HCT116 (cell line): ENCODE data around the gene IQCN. TPM values are rescaled to one million over a fixed set of nuclear protein-coding genes. Genes with fewer than 3 reads are reported as not detected.

Experiments
- ATAC-seq: fragments of 200-7000 bp; cut with Tn5 transposase; 2 replicates; pipeline ENCODE4 v1.9.1; 2020; ENCODE audit warnings: mild to moderate bottlenecking, moderate library complexity
- BruUV-seq: library from RNA; stranded (reverse); fragments of 400-500 nt; replicated peaks from 2 replicates; lab custom pipeline; 2021; lab: Mats Ljungman, UMichigan
- CTCF ChIA-PET: fragments of 300-600 bp; sonication (Branson Sonifier 250); formaldehyde crosslinking; loops from one replicate; lab custom pipeline; 2021; ENCODE audit warnings: antibody characterized with exemption; lab: Charles Lee
- POLR2A ChIA-PET: fragments of 300-600, 350-600 bp; sonication (Branson Sonifier 250); formaldehyde crosslinking; loops from one replicate; lab custom pipeline; 2021; ENCODE audit warnings: antibody characterized with exemption; lab: Charles Lee
- RAD21 ChIA-PET, 2 experiments: fragments of 300-600 bp; sonication (Branson Sonifier 250); formaldehyde crosslinking; loops; one replicate each; lab custom pipeline; 2023; ENCODE audit warnings: low total read pairs in 2 of 2; ENCODE audit not compliant: uncharacterized antibody in 2 of 2, unreplicated experiment in 2 of 2, low non-redundant PET in 1 of 2; lab: Charles Lee
- DNase-seq: peaks from one replicate; pipeline ENCODE4 v3.0.0-alpha.2; 2010; ENCODE audit warnings: low read depth, low spot score
- H2AFZ ChIP-seq: fragments of 200-600 bp; shearing (Covaris generic), sonication (generic); 2 replicates; pipeline ENCODE4 v1.6.1; 2017; ENCODE audit warnings: low read depth, mixed run types, mixed read lengths, antibody characterized with exemption, low read length; ENCODE audit not compliant: poor library complexity, severe bottlenecking
- H3K27ac ChIP-seq: 2 replicates; pipeline ENCODE4 v1.5.1; 2012; ENCODE audit warnings: low read depth, low read length
- H3K27me3 ChIP-seq: fragments of 200-600 bp; sonication (generic); 2 replicates; pipeline ENCODE4 v1.6.1; 2016; ENCODE audit warnings: mixed run types, low read length, mixed read lengths; ENCODE audit not compliant: insufficient read depth
- H3K36me3 ChIP-seq, 2 experiments: fragments of 200-500 bp in 1 of 2; fragments of 200-600 bp in 1 of 2; sonication (Bioruptor generic) in 1 of 2; sonication (generic) in 1 of 2; 2 replicates each; pipeline versions ENCODE4 v1.5.1 to v1.6.1; 2014 to 2016; ENCODE audit warnings: low read length in 2 of 2, inconsistent platforms in 1 of 2, mixed read lengths in 1 of 2, mixed run types in 1 of 2; ENCODE audit not compliant: insufficient read depth in 2 of 2, control insufficient read depth in 1 of 2
- H3K4me1 ChIP-seq, 2 experiments: fragments of 200-600 bp in 1 of 2; sonication (generic) in 1 of 2; 2 replicates each; pipeline versions ENCODE4 v1.5.1 to v1.6.1; 2012 to 2017; ENCODE audit warnings: low read length in 2 of 2, inconsistent platforms in 1 of 2, mild to moderate bottlenecking in 1 of 2, mixed read lengths in 1 of 2, mixed run types in 1 of 2, moderate library complexity in 1 of 2; ENCODE audit not compliant: insufficient read depth in 2 of 2, control insufficient read depth in 1 of 2
- H3K4me2 ChIP-seq: fragments of 200-600 bp; sonication (generic); 2 replicates; pipeline ENCODE4 v1.6.1; 2017; ENCODE audit warnings: mixed run types, low read length, mixed read lengths
- H3K4me3 ChIP-seq, 2 experiments: fragments of 200-600 bp in 1 of 2; sonication (generic) in 1 of 2; replicated peaks in 1 of 2; 2 replicates each; pipeline ENCODE4 v1.5.1; 2011 to 2016; ENCODE audit warnings: low read length in 2 of 2, control low read depth in 1 of 2, low read depth in 1 of 2, mild to moderate bottlenecking in 1 of 2, mixed read lengths in 1 of 2, mixed run types in 1 of 2
- H3K79me2 ChIP-seq: fragments of 200-600 bp; sonication (generic); 2 replicates; pipeline ENCODE4 v1.6.1; 2017; ENCODE audit warnings: mild to moderate bottlenecking, mixed run types, low read length, moderate library complexity, mixed read lengths; ENCODE audit not compliant: insufficient read depth
- H3K9ac ChIP-seq: fragments of 200-600 bp; sonication (generic); 2 replicates; pipeline ENCODE4 v1.6.1; 2016; ENCODE audit warnings: low read length, mixed read lengths
- H3K9me2 ChIP-seq: fragments of 200-600 bp; sonication (generic), shearing (Covaris generic); 2 replicates; pipeline ENCODE4 v1.6.1; 2017; ENCODE audit warnings: mixed run types, mild to moderate bottlenecking, moderate library complexity; ENCODE audit not compliant: insufficient read depth
- H3K9me3 ChIP-seq, 2 experiments: fragments of 200-500 bp in 1 of 2; fragments of 200-600 bp in 1 of 2; sonication (Bioruptor generic) in 1 of 2; sonication (generic) in 1 of 2; 2 replicates each; pipeline ENCODE4 v1.6.1; 2014 to 2017; ENCODE audit warnings: low read length in 2 of 2, mixed read lengths in 2 of 2, inconsistent platforms in 1 of 2, low read depth in 1 of 2, mild to moderate bottlenecking in 1 of 2, mixed run types in 1 of 2, moderate library complexity in 1 of 2; ENCODE audit not compliant: control insufficient read depth in 1 of 2, insufficient read depth in 1 of 2
- H4K20me1 ChIP-seq: fragments of 200-600 bp; sonication (generic), shearing (Covaris generic); 2 replicates; pipeline ENCODE4 v1.6.1; 2017; ENCODE audit warnings: mixed run types, mild to moderate bottlenecking, moderate library complexity; ENCODE audit not compliant: insufficient read depth
- CBX3 ChIP-seq: IDR thresholded peaks from 2 replicates; pipeline ENCODE4 v1.6.1; 2012; ENCODE audit warnings: low read depth
- CEBPB ChIP-seq: IDR thresholded peaks from 2 replicates; pipeline ENCODE4 v1.6.1; 2012; ENCODE audit warnings: low read depth
- EGR1 ChIP-seq: IDR thresholded peaks from 2 replicates; pipeline ENCODE4 v1.6.1; 2012; ENCODE audit warnings: low read depth
- ELF1 ChIP-seq: IDR thresholded peaks from 2 replicates; pipeline ENCODE4 v1.6.1; 2012; ENCODE audit warnings: low read depth, borderline replicate concordance
- EZH2 ChIP-seq: fragments of 200-600 bp; sonication (generic); IDR thresholded peaks from 2 replicates; pipeline ENCODE4 v1.6.1; 2017; ENCODE audit warnings: antibody characterized with exemption, mixed run types
- FOSL1 ChIP-seq: IDR thresholded peaks from 2 replicates; pipeline ENCODE4 v1.6.1; 2012; ENCODE audit warnings: low read depth
- JUND ChIP-seq: IDR thresholded peaks from 2 replicates; pipeline ENCODE4 v1.6.1; 2012
- RAD21 ChIP-seq: IDR thresholded peaks from 2 replicates; pipeline ENCODE4 v1.6.1; 2012; ENCODE audit warnings: low read depth, mild to moderate bottlenecking
- SIN3A ChIP-seq: IDR thresholded peaks from 2 replicates; pipeline ENCODE4 v1.6.1; 2012; ENCODE audit warnings: low read depth
- TCF7L2 ChIP-seq: IDR thresholded peaks from 2 replicates; pipeline ENCODE4 v1.7.0; 2011; ENCODE audit warnings: borderline replicate concordance, inconsistent platforms; ENCODE audit not compliant: insufficient read depth, insufficient read length; ENCODE audit errors: extremely low read depth
- ZNF274 ChIP-seq: fragments of 200-500 bp; sonication (Bioruptor generic); IDR thresholded peaks from 2 replicates; pipeline ENCODE4 v1.6.1; 2014; ENCODE audit warnings: mild to moderate bottlenecking, low read depth, low read length, inconsistent platforms
- intact Hi-C: fragments of 100-400 bp; cut with micrococcal nuclease; formaldehyde crosslinking; loops from 2 replicates; pipeline ENCODE4 v1.10.0; 2022
- total RNA-seq: library from RNA; stranded (reverse); gene quantifications from one replicate; pipeline ENCODE4 v1.2.1, GENCODE V29; 2021; ENCODE audit not compliant: unreplicated experiment
- TF ChIP-seq, protein P1 (sequence below): IDR thresholded peaks from 2 replicates; pipeline ENCODE4 v1.6.1; 2011; ENCODE audit warnings: mild to moderate bottlenecking, low read length, moderate library complexity; ENCODE audit not compliant: insufficient replicate concordance; ENCODE audit errors: extremely low read depth
- TF ChIP-seq, protein P2 (sequence below), 3 experiments: fragments of 200-600 bp in 1 of 3; sonication (generic) in 1 of 3; IDR thresholded peaks in 2 of 3; conservative IDR thresholded peaks in 1 of 3; 2 replicates each; pipeline ENCODE4 v1.5.1; 2012 to 2017; ENCODE audit warnings: low read depth in 2 of 3, low read length in 2 of 3, antibody characterized with exemption in 1 of 3, borderline replicate concordance in 1 of 3, control low read depth in 1 of 3, mild to moderate bottlenecking in 1 of 3, mixed read lengths in 1 of 3, mixed run types in 1 of 3, moderate library complexity in 1 of 3; ENCODE audit not compliant: insufficient read depth in 1 of 3
- TF ChIP-seq, protein P3 (sequence below): IDR thresholded peaks from 2 replicates; pipeline ENCODE4 v1.6.1; 2012

IQCN gene
- total RNA-seq, 1 experiment from 2014 or later: 4.8 TPM

DNA sequence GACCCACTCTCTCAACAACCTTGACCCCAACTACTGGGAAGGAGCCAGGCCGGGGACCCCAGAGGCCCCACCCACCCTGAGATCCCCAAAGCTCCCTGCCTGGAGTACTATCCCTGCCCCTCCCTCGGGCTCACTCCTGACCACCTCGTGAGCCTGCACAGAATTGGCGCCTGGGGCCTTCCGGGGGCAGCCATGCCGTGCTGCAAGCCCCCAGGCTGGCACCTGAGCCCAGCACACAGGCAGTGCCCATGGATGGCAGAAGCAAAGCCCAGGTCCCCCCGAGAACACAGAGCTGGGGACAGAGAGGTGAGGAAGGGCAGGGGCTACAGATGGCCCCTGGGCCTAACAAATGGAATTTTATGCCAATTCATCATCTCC is 34.7 kb upstream of the IQCN start:
- CTCF ChIA-PET: interaction anchor here (1.0 kb wide), 1 partner anchor 30 kb away, joined by 5 read pairs; no protein-coding TSS in a partner anchor
- H3K9ac ChIP-seq: no peak overlapping the region
- H2AFZ ChIP-seq: no peak overlapping the region
- TF ChIP-seq CEBPB (no peak), ELF1 (no peak), EGR1 (no peak), JUND (no peak), SIN3A (no peak), TCF7L2 (no peak), RAD21 (no peak), ZNF274 (no peak), EZH2 (no peak), FOSL1 (no peak), CBX3 (no peak)
- TF ChIP-seq, protein P1, sequence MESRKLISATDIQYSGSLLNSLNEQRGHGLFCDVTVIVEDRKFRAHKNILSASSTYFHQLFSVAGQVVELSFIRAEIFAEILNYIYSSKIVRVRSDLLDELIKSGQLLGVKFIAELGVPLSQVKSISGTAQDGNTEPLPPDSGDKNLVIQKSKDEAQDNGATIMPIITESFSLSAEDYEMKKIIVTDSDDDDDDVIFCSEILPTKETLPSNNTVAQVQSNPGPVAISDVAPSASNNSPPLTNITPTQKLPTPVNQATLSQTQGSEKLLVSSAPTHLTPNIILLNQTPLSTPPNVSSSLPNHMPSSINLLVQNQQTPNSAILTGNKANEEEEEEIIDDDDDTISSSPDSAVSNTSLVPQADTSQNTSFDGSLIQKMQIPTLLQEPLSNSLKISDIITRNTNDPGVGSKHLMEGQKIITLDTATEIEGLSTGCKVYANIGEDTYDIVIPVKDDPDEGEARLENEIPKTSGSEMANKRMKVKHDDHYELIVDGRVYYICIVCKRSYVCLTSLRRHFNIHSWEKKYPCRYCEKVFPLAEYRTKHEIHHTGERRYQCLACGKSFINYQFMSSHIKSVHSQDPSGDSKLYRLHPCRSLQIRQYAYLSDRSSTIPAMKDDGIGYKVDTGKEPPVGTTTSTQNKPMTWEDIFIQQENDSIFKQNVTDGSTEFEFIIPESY: no peak
- TF ChIP-seq, protein P2, sequence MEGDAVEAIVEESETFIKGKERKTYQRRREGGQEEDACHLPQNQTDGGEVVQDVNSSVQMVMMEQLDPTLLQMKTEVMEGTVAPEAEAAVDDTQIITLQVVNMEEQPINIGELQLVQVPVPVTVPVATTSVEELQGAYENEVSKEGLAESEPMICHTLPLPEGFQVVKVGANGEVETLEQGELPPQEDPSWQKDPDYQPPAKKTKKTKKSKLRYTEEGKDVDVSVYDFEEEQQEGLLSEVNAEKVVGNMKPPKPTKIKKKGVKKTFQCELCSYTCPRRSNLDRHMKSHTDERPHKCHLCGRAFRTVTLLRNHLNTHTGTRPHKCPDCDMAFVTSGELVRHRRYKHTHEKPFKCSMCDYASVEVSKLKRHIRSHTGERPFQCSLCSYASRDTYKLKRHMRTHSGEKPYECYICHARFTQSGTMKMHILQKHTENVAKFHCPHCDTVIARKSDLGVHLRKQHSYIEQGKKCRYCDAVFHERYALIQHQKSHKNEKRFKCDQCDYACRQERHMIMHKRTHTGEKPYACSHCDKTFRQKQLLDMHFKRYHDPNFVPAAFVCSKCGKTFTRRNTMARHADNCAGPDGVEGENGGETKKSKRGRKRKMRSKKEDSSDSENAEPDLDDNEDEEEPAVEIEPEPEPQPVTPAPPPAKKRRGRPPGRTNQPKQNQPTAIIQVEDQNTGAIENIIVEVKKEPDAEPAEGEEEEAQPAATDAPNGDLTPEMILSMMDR (IDR thresholded peaks at IDR 0.05 in 2 of 3, conservative IDR thresholded peaks at IDR 0.05 in 1 of 3; ENCODE audit: borderline replicate concordance in 1 of 3, insufficient read depth in 1 of 3, low read depth in 2 of 3, low read length in 2 of 3): no peak
- TF ChIP-seq, protein P3, sequence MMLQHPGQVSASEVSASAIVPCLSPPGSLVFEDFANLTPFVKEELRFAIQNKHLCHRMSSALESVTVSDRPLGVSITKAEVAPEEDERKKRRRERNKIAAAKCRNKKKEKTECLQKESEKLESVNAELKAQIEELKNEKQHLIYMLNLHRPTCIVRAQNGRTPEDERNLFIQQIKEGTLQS: no peak
- TF ChIP-seq, all 23 proteins: peak for 0
- Histone ChIP-seq H3K9me3 (no peaks in the 10 kb centered on the region), H4K20me1 (no peaks in the 10 kb centered on the region), H3K4me3 (no peak overlapping the region), H3K9me2 (no peaks in the 10 kb centered on the region), H3K36me3 (peaks cover 15 to 53% of the 10 kb centered on the region in 2 experiments; a peak in 3 of 4 replicates), H3K27ac (no peak overlapping the region; the same call in 1 of the 2 replicates), H3K27me3 (no peaks in the 10 kb centered on the region), H3K4me2 (no peak overlapping the region), H3K79me2 (peaks cover 20% of the 10 kb centered on the region; the same call in 1 of the 2 replicates), H3K4me1 (peaks cover 14 to 23% of the 10 kb centered on the region in 2 experiments)
- intact Hi-C loops: no loop called here
- DNase-seq: no peak
- ChIA-PET RAD21 (no interaction called here), POLR2A (no interaction called here)
- no peak for ATAC-seq
- BruUV-seq: no TSS peak
